ENCODE measurements around the gene SMC2. TPM values are rescaled to one million over a fixed set of nuclear protein-coding genes. Genes with fewer than 3 reads are reported as not detected.

SMC2 gene
- total RNA-seq, 1 donor from 2014 or later, result 10.4 TPM

GRCh38 chr9:104082168-104082567 lies 11.9 kb upstream of the SMC2 start:
- intact Hi-C loops (cut with DNase I), result no loop called here
- TF ChIP-seq CTCF (IDR thresholded peaks at IDR 0.05), result no peak
- Histone ChIP-seq H3K4me3 (no peak overlapping the region), H3K27ac (no peak overlapping the region), H3K27me3 (ENCODE audit: low read depth) (no peaks in the 10 kb centered on the region), H3K9me3 (no peaks in the 10 kb centered on the region), H3K36me3 (no peaks in the 10 kb centered on the region), H3K4me1 (no peaks in the 10 kb centered on the region)
- no peak for ATAC-seq
- no peak for DNase-seq

GRCh38 chr9:104085525-104085924 lies 8.6 kb upstream of the SMC2 start:
- intact Hi-C loops (cut with DNase I), result no loop called here
- Histone ChIP-seq H3K36me3 (no peaks in the 10 kb centered on the region), H3K9me3 (no peaks in the 10 kb centered on the region), H3K4me3 (no peak overlapping the region), H3K27me3 (ENCODE audit: low read depth) (no peaks in the 10 kb centered on the region), H3K27ac (no peak overlapping the region), H3K4me1 (no peaks in the 10 kb centered on the region)
- no peak for ATAC-seq
- TF ChIP-seq CTCF (IDR thresholded peaks at IDR 0.05), result no peak
- DNase-seq, result no peak

GRCh38 chr9:104087894-104088293 lies 6.2 kb upstream of the SMC2 start:
- H3K27ac ChIP-seq, result no peak overlapping the region
- no peak for DNase-seq
- H3K4me3 ChIP-seq, result no peak overlapping the region
- ATAC-seq, result no peak
- H3K4me1 ChIP-seq, result peaks cover 19% of the 10 kb centered on the region
- intact Hi-C loops (cut with DNase I), result no loop called here
- no peak for TF ChIP-seq CTCF (IDR thresholded peaks at IDR 0.05)
- H3K36me3 ChIP-seq, result no peaks in the 10 kb centered on the region
- no peaks in the 10 kb centered on the region for H3K27me3 ChIP-seq (ENCODE audit: low read depth)
- no peaks in the 10 kb centered on the region for H3K9me3 ChIP-seq

GRCh38 chr9:104088416-104088815 lies 5.7 kb upstream of the SMC2 start:
- intact Hi-C loops (cut with DNase I), result no loop called here
- H3K36me3 ChIP-seq, result no peaks in the 10 kb centered on the region
- H3K9me3 ChIP-seq, result no peaks in the 10 kb centered on the region
- ATAC-seq (no peak), DNase-seq (no peak)
- no peaks in the 10 kb centered on the region for H3K27me3 ChIP-seq (ENCODE audit: low read depth)
- H3K4me1 ChIP-seq, result peaks cover 23% of the 10 kb centered on the region
- TF ChIP-seq CTCF (IDR thresholded peaks at IDR 0.05), result no peak
- H3K27ac ChIP-seq, result no peak overlapping the region
- no peak overlapping the region for H3K4me3 ChIP-seq

GRCh38 chr9:104090578-104090977 lies 3.5 kb upstream of the SMC2 start:
- Histone ChIP-seq H3K36me3 (no peaks in the 10 kb centered on the region), H3K4me3 (no peak overlapping the region), H3K4me1 (peaks cover 30% of the 10 kb centered on the region), H3K27me3 (ENCODE audit: low read depth) (no peaks in the 10 kb centered on the region), H3K27ac (peak overlapping the region; percentile 97), H3K9me3 (no peaks in the 10 kb centered on the region)
- intact Hi-C loops (cut with DNase I), result no loop called here
- ATAC-seq, result no peak
- no peak for TF ChIP-seq CTCF (IDR thresholded peaks at IDR 0.05)
- no peak for DNase-seq

GRCh38 chr9:104091116-104091515 lies 3.0 kb upstream of the SMC2 start:
- Histone ChIP-seq H3K4me3 (peak overlapping the region; percentile 25), H3K9me3 (no peaks in the 10 kb centered on the region), H3K36me3 (no peaks in the 10 kb centered on the region), H3K4me1 (peaks cover 30% of the 10 kb centered on the region), H3K27ac (peak overlapping the region; percentile 97), H3K27me3 (ENCODE audit: low read depth) (no peaks in the 10 kb centered on the region)
- no peak for TF ChIP-seq CTCF (IDR thresholded peaks at IDR 0.05)
- DNase-seq (no peak), ATAC-seq (no peak)
- intact Hi-C loops (cut with DNase I), result no loop called here
